Stimulated activated CD4-positive, alpha-beta T cell treated with anti-CD3 and anti-CD28 coated beads, Interleukin-15, amount 100 ng/mL, for 1 hour (primary cell): ENCODE measurements around the gene SDK1.

Experiments
- DNase-seq, 2 donors: peaks; one replicate each; pipeline ENCODE4 v3.0.0-alpha.2; 2020; ENCODE audit warnings: low read depth in 1 of 2, low spot score in 1 of 2

SDK1 gene

GRCh38 chr7:3289996-3290395 is 11.1 kb upstream of the SDK1 start:
- no peak for DNase-seq

GRCh38 chr7:3292694-3293093 is 8.4 kb upstream of the SDK1 start:
- DNase-seq = no peak

DNA sequence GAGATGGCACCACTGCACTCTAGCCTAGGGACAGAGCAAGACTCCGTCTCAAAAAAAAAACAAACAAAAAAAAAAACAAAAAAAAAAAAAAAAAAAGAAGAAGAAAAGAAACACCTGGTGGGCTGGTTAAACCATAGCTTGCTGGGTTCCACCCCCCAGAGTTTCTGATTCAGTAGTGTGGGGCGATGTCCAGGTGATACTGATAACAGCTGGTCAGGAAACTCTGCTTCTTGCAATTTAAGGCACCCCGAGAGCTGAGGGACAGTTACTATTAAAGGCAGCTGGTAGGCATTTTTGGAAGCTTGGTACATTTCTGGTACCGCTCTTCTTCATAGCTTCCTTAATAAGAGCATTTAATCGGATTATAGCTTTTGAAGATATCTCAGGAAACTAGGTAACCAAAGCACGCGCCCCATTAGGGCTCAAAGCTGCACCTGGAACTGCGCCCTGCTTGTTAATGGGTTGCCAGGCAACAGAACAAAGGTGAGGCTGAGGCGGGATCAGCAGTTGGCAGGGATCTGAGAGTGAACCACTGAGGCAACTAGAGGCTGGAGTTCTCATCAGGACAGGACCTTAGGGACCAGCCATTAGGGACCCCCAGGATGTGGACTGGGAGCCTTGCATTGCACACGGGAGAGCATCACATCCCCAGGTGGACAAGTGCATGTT is 6.5 kb upstream of the SDK1 start:
- DNase-seq = no peak

GRCh38 chr7:3297105-3297819 is 3.8 kb upstream of the SDK1 start:
- DNase-seq = no peak

DNA sequence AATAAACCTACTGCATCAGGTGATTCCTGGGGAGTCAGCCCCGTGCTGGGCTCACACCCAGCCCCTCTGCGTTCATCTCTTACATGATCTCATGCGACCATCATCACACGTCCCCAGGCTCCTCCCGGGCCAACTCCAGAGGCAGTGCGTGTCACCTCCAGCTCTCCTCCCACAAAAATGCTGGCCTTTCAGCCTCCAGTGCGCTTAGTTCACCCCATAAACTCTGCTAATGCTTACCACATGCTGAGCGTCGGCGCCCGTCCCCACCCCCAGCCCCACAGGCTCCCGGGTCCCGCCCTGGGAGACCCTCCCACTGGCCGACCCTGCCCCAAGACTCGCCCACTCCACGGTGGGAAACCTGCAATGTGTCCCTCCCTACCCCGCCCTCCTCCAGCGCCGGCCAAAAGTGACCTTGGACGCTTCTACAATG is 816 bp upstream of the SDK1 start:
- DNase-seq = no peak

GRCh38 chr7:3301449-3301731 is 338 bp downstream of the SDK1 start:
- peak in 1 of 2 donors; percentile 3 for DNase-seq

DNA sequence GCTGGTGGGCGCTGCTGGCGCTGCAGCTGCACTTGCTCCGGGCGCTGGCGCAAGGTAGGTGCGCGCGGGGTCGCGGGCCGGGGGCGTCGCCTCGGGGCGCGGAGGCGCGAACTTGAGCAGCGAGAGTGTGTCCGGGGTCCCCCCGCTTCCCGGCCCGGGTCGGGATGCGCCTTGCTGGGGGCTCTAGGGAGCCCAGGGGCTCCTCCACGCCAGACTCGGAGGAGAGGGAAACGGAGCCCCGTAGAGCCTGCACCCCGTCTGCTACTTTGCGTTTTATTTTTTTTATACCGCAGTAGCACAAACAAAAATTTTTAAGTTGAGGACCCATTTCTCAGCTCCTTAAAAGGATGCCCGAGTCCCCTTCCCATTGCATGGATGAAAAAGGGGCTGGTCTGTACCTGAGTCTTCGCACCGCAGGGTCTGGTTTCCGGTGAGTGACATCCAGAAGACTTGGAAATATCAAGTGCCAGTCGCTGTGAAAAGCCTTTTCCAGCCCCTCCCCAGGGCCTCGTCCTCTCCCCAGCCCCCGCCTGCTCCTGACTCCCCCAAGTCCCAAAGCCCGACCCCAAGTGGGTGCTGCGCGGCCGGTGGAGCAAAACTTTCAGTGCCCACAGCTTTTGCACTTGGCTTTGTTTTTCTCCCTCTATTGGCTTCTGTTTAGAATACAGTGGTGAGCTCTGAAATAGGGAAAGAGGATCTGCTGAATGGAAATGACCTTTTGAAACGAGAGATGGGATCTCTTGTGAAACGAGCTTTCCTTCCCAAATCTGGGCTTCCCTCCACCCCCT is 973 bp downstream of the SDK1 start:
- no peak for DNase-seq

DNA sequence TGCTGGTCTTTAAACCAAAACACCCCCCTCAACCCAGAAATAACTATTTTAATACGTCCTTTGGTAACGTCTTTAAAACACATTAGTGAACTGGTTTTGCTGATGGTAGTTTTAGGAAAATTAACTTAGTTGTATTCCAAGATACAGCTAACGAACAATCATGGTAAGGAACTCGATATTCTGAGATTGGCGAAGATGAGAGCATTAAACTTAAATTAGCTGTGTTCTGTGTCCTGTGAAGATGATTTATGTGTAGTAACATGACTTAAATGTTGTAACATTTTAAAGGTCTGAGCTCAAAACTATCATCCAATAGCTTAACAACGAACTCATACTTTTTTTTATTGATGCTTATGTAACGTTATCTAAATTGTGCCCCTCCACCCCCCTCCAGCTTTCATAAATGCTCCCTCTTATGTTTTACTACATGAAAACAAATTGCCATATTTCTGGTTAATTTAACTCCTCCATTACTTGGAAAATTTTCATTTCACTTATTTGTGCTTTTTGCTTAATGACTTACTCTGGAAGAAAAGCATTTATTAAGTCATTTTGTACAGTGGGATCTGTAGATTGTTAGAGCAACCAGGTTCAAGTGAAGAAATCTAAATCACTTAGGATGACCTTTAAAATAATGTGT is 1.7 kb downstream of the SDK1 start:
- DNase-seq = no peak

DNA sequence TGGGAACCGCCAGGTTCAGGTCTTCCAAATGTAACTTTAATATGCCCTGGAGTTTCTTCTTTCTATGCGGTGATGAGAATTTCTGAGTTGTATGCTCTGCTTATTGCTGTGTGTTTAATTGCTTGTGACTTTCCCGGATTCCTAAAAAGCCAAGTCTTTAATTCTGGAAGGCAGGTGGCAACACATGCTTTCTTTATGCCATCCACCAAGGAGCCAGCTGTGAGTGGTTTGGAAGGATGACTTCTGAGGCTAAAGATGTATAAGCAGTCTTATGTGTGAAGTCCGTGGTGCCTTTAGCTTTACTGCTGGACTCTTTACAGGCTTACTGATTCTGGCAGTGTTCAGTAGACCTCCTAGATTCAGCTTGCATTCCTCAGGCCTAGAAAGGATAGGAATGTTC is 3.1 kb downstream of the SDK1 start:
- DNase-seq = no peak

DNA sequence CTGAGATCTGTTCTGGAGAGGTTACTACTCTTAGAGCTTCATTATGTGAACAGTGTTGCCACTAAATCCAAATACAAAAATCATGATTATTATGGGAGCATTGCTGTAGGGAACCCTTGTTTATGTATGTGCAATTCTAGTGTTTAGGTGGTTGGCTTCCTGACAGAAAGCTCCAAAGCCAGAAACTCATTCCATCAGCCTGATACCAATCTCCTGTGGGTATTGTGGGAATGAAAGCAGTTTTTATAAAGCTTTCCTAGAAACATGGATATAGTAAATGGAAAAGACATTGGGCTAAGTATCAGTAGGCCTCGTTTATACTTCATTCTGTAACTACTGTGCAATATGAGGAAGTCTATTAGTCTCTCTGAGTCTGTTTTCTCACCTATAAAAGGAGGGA is 6.4 kb downstream of the SDK1 start:
- DNase-seq = no peak

DNA sequence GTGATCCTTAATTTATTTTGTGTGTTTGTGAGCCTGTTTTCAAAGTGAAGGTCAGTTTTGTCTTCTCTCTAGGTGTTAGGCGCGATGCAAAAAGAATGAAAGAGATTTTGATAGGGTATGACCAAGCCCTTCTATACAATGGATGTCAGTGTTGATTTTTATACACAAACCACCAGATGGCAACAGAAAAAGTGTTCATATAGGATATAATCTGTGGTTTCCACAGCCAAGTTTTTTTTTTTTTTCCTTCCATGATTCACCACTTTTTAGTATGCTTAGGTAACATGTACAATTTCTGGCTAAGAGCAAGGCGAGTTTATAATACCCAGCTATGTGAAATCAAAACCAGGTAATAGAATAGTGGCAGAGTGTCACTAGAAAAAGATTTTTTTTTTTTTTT is 8.1 kb downstream of the SDK1 start:
- DNase-seq = no peak

GRCh38 chr7:3309956-3310355 is 8.9 kb downstream of the SDK1 start:
- no peak for DNase-seq

- DNase-seq = no peak
Measured at GRCh38 chr7:3310884-3311283, 9.8 kb downstream of the SDK1 start.

GRCh38 chr7:3312583-3312982 is 11.5 kb downstream of the SDK1 start:
- no peak for DNase-seq

DNA sequence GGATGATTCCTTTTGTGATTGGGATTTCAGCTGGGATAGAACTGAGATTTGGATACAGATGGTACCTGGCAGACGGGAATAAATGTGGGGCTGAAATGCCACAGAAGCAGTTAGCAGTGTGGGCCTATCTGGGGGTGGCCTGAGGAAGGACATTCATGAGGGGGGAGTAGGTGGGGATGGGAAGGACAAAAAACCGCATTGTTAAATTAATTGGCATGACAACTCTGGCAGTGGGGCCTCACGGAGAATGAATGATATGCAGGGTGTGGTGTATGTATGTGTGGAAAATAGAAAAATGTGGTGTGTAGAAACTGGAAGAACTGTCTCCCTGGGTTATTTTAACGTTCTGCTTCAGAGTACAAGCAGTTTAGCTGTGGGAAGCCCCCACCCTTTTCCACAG is 17.8 kb downstream of the SDK1 start:
- no peak for DNase-seq

- DNase-seq = no peak
Measured at GRCh38 chr7:3321206-3321605, 20.2 kb downstream of the SDK1 start.

- DNase-seq = no peak
Measured at GRCh38 chr7:3321745-3322144, 20.7 kb downstream of the SDK1 start.

GRCh38 chr7:3326246-3326645 is 25.2 kb downstream of the SDK1 start:
- no peak for DNase-seq

GRCh38 chr7:3327099-3327498 is 26.0 kb downstream of the SDK1 start:
- no peak for DNase-seq

DNA sequence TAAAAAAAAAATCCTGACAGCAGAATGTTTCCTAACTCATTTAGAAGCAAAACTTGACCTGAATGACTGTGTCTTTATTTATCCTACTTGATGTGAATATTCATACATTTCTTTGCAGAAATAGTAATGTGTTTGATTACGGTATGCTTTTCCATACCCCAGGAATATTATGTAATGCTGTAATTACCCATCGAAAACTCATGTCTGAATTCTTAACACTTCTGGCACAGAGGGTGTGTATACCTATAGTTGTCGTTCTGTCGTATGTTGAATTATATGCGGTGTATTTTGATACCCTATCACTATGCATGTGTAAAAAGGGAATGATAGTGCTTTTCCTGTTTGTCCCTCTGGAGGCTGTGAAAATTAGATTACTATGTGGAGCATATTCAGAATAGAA is 26.6 kb downstream of the SDK1 start:
- DNase-seq = no peak

DNA sequence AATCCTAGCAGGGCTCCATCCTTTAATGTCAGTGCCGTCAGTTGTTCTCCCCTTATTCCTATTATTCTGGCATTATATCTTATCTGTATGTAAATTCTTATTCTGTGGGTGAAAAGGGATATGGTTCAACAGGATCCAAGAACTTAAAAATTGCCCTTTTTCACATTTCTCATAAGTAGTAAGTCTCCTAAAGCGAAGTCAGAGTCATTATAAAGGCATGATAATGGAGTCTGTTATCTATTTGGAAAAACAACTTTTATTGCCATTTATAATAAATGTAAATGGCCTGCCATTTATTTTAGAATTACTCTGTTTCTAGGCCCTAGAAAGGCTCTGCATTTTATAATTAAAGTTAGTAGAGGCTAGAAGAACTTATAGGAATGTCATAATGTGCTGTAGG is 31.3 kb downstream of the SDK1 start:
- DNase-seq = no peak

DNA sequence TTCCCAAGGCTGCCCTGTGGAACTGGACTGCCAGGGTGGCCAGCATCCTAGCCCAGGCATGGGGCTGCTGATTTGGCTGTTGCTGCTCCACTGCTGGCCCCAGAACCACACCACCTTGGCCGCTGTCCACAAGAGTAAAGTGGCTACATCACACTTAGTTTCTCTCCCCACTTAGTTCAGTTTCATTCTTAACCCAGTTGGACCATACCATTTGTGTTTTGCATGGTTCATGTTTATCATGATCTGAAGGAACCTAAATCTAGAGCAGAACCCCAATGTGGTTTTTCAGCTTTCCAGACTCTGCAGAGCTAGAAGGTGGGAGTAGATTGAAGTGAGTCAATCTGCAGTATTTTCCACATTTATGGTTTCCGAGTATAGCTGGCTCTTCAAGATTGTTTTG is 32.8 kb downstream of the SDK1 start:
- no peak for DNase-seq
